ENCODE results near the gene DISC1.

GRCh38 chr1:231612393-231613089 lies 14.0 kb upstream of the DISC1 start:
- no peak for TF ChIP-seq CTCF (conservative IDR thresholded peaks at IDR 0.05)
- TF ChIP-seq ZFX (IDR thresholded peaks at IDR 0.05): no peak
